PC-3 (cell line): ENCODE data around the gene SMG6.

ENCODE experiments used
- CTCF ChIP-seq: fragments of 300-600 bp; sonication (generic); conservative IDR thresholded peaks from 2 replicates; pipeline ENCODE4 v1.5.1; 2017; ENCODE audit warnings: antibody characterized with exemption, low read depth, mild to moderate bottlenecking, low read length
- EZH2 ChIP-seq: fragments of 300-600 bp; sonication (generic); IDR thresholded peaks from one replicate; pipeline ENCODE4 v1.6.1; 2017; ENCODE audit warnings: antibody characterized with exemption, mild to moderate bottlenecking, low read length; ENCODE audit not compliant: unreplicated experiment
- EZH2phosphoT487 ChIP-seq: fragments of 300-600 bp; sonication (generic); IDR thresholded peaks from 2 replicates; pipeline ENCODE4 v1.6.1; 2018; ENCODE audit warnings: mild to moderate bottlenecking, antibody characterized with exemption, low read length, borderline replicate concordance

- TF ChIP-seq EZH2 (no peak), CTCF (no peak), EZH2phosphoT487 (no peak)
Measured at GRCh38 chr17:2110436-2110835, 193.1 kb downstream of the SMG6 start.
